Breast epithelium (tissue), 3 donors: Measurements from ENCODE around the gene EED.

Experiments
- POLR2A ChIP-seq: fragments of 450-650 bp; IDR thresholded peaks from one replicate; pipeline ENCODE4 v1.6.1; 2016; ENCODE audit warnings: antibody characterized with exemption, mild to moderate bottlenecking, moderate library complexity
- TF ChIP-seq, protein P1 (sequence below), 3 donors: fragments of 450-650 bp; IDR thresholded peaks; one replicate each; pipeline ENCODE4 v1.5.1; 2016 to 2017; ENCODE audit warnings: antibody characterized with exemption in 3 of 3, mild to moderate bottlenecking in 3 of 3, moderate library complexity in 3 of 3

DNA sequence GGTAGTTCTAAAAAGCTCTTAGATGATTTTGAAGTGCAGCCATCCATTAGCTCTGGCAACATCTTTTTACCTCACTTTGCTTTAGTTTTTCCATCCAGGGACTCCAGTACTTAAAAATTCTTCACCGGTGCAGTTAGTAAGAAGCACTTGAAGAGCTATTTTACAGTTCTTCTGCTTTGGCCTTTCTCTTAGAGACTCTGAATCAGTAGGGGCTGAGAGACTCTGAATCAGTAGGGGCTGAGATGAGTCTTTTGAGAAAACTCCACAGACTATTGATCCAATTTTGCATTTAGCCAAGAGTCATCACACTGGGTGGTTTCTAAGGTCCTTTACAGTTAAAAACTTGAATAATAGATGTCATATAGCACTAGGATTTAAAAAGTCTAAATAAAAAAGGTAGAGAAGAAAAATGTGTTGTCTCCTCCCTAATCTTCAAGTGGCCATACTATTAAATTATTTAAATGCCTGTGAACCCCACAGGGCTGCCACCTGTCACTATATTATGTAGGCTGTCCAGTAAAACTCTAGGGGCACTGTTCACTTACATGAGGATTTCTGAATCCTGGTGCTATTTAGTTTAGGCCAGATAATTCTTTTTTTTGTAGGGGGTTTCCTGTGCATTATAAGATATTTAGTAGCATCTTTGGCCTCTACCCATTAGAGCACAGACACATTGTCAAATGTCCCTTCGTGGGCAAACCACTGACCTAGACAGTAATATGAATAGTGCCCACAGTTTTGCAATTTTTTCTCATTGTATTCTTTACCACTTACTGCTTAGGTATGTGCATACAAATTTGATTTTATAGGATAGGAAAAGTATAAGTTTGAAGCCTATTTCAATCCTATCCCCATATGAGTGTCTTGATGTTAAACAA lies 31.2 kb downstream of the EED start:
- TF ChIP-seq, protein P1, sequence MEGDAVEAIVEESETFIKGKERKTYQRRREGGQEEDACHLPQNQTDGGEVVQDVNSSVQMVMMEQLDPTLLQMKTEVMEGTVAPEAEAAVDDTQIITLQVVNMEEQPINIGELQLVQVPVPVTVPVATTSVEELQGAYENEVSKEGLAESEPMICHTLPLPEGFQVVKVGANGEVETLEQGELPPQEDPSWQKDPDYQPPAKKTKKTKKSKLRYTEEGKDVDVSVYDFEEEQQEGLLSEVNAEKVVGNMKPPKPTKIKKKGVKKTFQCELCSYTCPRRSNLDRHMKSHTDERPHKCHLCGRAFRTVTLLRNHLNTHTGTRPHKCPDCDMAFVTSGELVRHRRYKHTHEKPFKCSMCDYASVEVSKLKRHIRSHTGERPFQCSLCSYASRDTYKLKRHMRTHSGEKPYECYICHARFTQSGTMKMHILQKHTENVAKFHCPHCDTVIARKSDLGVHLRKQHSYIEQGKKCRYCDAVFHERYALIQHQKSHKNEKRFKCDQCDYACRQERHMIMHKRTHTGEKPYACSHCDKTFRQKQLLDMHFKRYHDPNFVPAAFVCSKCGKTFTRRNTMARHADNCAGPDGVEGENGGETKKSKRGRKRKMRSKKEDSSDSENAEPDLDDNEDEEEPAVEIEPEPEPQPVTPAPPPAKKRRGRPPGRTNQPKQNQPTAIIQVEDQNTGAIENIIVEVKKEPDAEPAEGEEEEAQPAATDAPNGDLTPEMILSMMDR (IDR thresholded peaks at IDR 0.05) = no peak
- TF ChIP-seq POLR2A = no peak
